H9 (cell line): ENCODE results near the gene IPP. TPM values are rescaled to one million over a fixed set of nuclear protein-coding genes. Genes with fewer than 3 reads are reported as not detected.
A peak's percentile ranks its signal among the peaks of the same experiment; 100 is the strongest.

Source experiments
- DNase-seq: peaks from one replicate; pipeline ENCODE4 v3.0.0-alpha.2; 2017
- H2AFZ ChIP-seq: one replicate; pipeline ENCODE4 v1.6.1; 2013; ENCODE audit warnings: mild to moderate bottlenecking, low read length, control low read depth, moderate library complexity
- H2AK5ac ChIP-seq: 2 replicates; pipeline ENCODE4 v1.6.1; 2013; ENCODE audit warnings: low read length, control low read depth, mixed read lengths; ENCODE audit not compliant: insufficient read length
- H2BK120ac ChIP-seq: one replicate; pipeline ENCODE4 v1.6.1; 2013; ENCODE audit warnings: low read depth, mild to moderate bottlenecking, low read length, control low read depth, inconsistent platforms; ENCODE audit not compliant: poor library complexity, severe bottlenecking
- H2BK12ac ChIP-seq: 2 replicates; pipeline ENCODE4 v1.6.1; 2013; ENCODE audit warnings: low read length, control low read depth, mixed read lengths, low read depth; ENCODE audit not compliant: insufficient read length
- H2BK15ac ChIP-seq: 2 replicates; pipeline ENCODE4 v1.6.1; 2013; ENCODE audit warnings: low read depth, low read length, control low read depth
- H2BK20ac ChIP-seq: one replicate; pipeline ENCODE4 v1.6.1; 2013; ENCODE audit warnings: low read depth, mild to moderate bottlenecking, low read length, control low read depth, inconsistent platforms; ENCODE audit not compliant: poor library complexity, severe bottlenecking
- H2BK5ac ChIP-seq: 2 replicates; pipeline ENCODE4 v1.6.1; 2013; ENCODE audit warnings: low read length, control low read depth, mixed read lengths; ENCODE audit not compliant: insufficient read length
- H3K14ac ChIP-seq: 2 replicates; pipeline ENCODE4 v1.6.1; 2013; ENCODE audit warnings: low read length, control low read depth; ENCODE audit not compliant: insufficient read depth
- H3K18ac ChIP-seq: 2 replicates; pipeline ENCODE4 v1.6.1; 2013; ENCODE audit warnings: low read depth, mild to moderate bottlenecking, mixed read lengths, low read length, control low read depth; ENCODE audit not compliant: insufficient read length
- H3K23ac ChIP-seq: 2 replicates; pipeline ENCODE4 v1.6.1; 2013; ENCODE audit warnings: low read length, control low read depth, mixed read lengths, low read depth; ENCODE audit not compliant: insufficient read length
- H3K23me2 ChIP-seq: 2 replicates; pipeline ENCODE4 v1.6.1; 2013; ENCODE audit warnings: low read depth, mild to moderate bottlenecking, mixed read lengths, low read length, control low read depth; ENCODE audit not compliant: insufficient read length, poor library complexity, severe bottlenecking
- H3K27ac ChIP-seq: 2 replicates; pipeline ENCODE4 v1.5.1; 2013; ENCODE audit warnings: low read length, control low read depth, mixed read lengths, low read depth; ENCODE audit not compliant: insufficient read length
- H3K27me3 ChIP-seq: 2 replicates; pipeline ENCODE4 v1.6.1; 2013; ENCODE audit warnings: low read length, control low read depth, inconsistent platforms; ENCODE audit not compliant: insufficient read depth
- H3K4ac ChIP-seq: 2 replicates; pipeline ENCODE4 v1.6.1; 2013; ENCODE audit warnings: low read depth, mild to moderate bottlenecking, control low read depth, inconsistent platforms, low read length, moderate library complexity
- H3K4me1 ChIP-seq: 2 replicates; pipeline ENCODE4 v1.6.1; 2013; ENCODE audit warnings: low read length, control low read depth, inconsistent platforms; ENCODE audit not compliant: insufficient read depth
- H3K4me2 ChIP-seq: 2 replicates; pipeline ENCODE4 v1.6.1; 2013; ENCODE audit warnings: low read length, control low read depth, mixed read lengths; ENCODE audit not compliant: insufficient read length, insufficient read depth
- H3K56ac ChIP-seq: 2 replicates; pipeline ENCODE4 v1.6.1; 2013; ENCODE audit warnings: low read depth, mild to moderate bottlenecking, mixed read lengths, low read length, control low read depth; ENCODE audit not compliant: insufficient read length
- H3K79me1 ChIP-seq: 2 replicates; pipeline ENCODE4 v1.6.1; 2013; ENCODE audit warnings: low read depth, mild to moderate bottlenecking, moderate library complexity, low read length, control low read depth, inconsistent platforms; ENCODE audit not compliant: insufficient read depth, poor library complexity, severe bottlenecking
- H3K79me2 ChIP-seq: 2 replicates; pipeline ENCODE4 v1.6.1; 2013; ENCODE audit warnings: low read length, control low read depth, inconsistent platforms; ENCODE audit not compliant: insufficient read depth
- H3K9ac ChIP-seq: 2 replicates; pipeline ENCODE4 v1.6.1; 2013; ENCODE audit warnings: low read length, control low read depth, mixed read lengths; ENCODE audit not compliant: insufficient read length; ENCODE audit errors: extremely low read depth
- H3K9me3 ChIP-seq: one replicate; pipeline ENCODE4 v1.6.1; 2013; ENCODE audit warnings: low read depth, low read length, inconsistent platforms; ENCODE audit not compliant: control insufficient read depth
- H3T11ph ChIP-seq: one replicate; pipeline ENCODE4 v1.6.1; 2013; ENCODE audit warnings: mild to moderate bottlenecking, low read length, control low read depth, inconsistent platforms
- H4K20me1 ChIP-seq: one replicate; pipeline ENCODE4 v1.6.1; 2013; ENCODE audit not compliant: control insufficient read depth, insufficient read length, insufficient read depth
- H4K5ac ChIP-seq: 2 replicates; pipeline ENCODE4 v1.6.1; 2013; ENCODE audit warnings: low read depth, mild to moderate bottlenecking, mixed read lengths, low read length, control low read depth; ENCODE audit not compliant: insufficient read length
- H4K8ac ChIP-seq: replicated peaks from 2 replicates; pipeline ENCODE4 v1.6.1; 2013; ENCODE audit warnings: low read length, control low read depth, mixed read lengths, low read depth; ENCODE audit not compliant: insufficient read length
- H4K91ac ChIP-seq: 2 replicates; pipeline ENCODE4 v1.6.1; 2013; ENCODE audit warnings: low read depth, mild to moderate bottlenecking, moderate library complexity, mixed read lengths, low read length, control low read depth; ENCODE audit not compliant: insufficient read length
- H3K27ac Mint-ChIP-seq, 3 experiments: 2 replicates in 2 of 3; 3 replicates in 1 of 3; pipeline ENCODE4 v1.8.0; 2020 to 2021; ENCODE audit warnings: mixed read lengths in 3 of 3, mild to moderate bottlenecking in 1 of 3, moderate library complexity in 1 of 3
- H3K27me3 Mint-ChIP-seq: 2 replicates; pipeline ENCODE4 v1.8.0; 2021; ENCODE audit warnings: low read depth, mild to moderate bottlenecking, moderate library complexity, mixed read lengths
- H3K36me3 Mint-ChIP-seq, 3 experiments: 2 replicates in 2 of 3; 3 replicates in 1 of 3; pipeline ENCODE4 v1.8.0; 2020 to 2021; ENCODE audit warnings: low read depth in 3 of 3, mixed read lengths in 3 of 3; ENCODE audit not compliant: insufficient read depth in 1 of 3
- H3K4me1 Mint-ChIP-seq, 2 experiments: 2 replicates each; pipeline ENCODE4 v1.8.0; 2020; ENCODE audit warnings: mixed read lengths in 2 of 2
- H3K4me3 Mint-ChIP-seq, 2 experiments: 2 replicates in 1 of 2; 3 replicates in 1 of 2; pipeline ENCODE4 v1.8.0; 2020 to 2021; ENCODE audit warnings: mild to moderate bottlenecking in 2 of 2, mixed read lengths in 2 of 2, moderate library complexity in 1 of 2
- H3K9me3 Mint-ChIP-seq, 2 experiments: 2 replicates in 1 of 2; 3 replicates in 1 of 2; pipeline ENCODE4 v1.8.0; 2020; ENCODE audit warnings: mild to moderate bottlenecking in 2 of 2, mixed read lengths in 2 of 2, moderate library complexity in 1 of 2
- CTCF ChIP-seq: fragments of 200-600 bp; sonication (generic); conservative IDR thresholded peaks from 3 replicates; pipeline ENCODE4 v1.8.0; 2021; ENCODE audit warnings: antibody characterized with exemption, mild to moderate bottlenecking
- WGBS: extraction: QIAGEN DNeasy Blood & Tissue Kit; methylation state at CpG from one replicate; pipeline ENCODE4 v1.1.7; 2013; ENCODE audit warnings: missing lambda C conversion rate, low lambda C conversion rate, mixed read lengths; ENCODE audit not compliant: insufficient read length; ENCODE audit errors: extremely low coverage; 5-methylcytosine and 5-hydroxymethylcytosine counted together
- total RNA-seq: library from RNA; stranded (reverse); gene quantifications from 2 replicates; pipeline ENCODE4 v1.2.1, GENCODE V29; 2021

IPP gene
- total RNA-seq, 1 experiment from 2014 or later, result 6.3 TPM

- Mint-ChIP-seq H3K4me3 (peak overlapping the region in 1 of 2 experiments; percentile 23; a peak in 1 of 5 replicates), H3K27me3 (no peaks in the 10 kb centered on the region)
Measured at GRCh38 chr1:45679123-45679522, 71.3 kb downstream of the IPP start.

More at GRCh38 chr1:45679123-45679522, 71.3 kb downstream of the IPP start:
- Histone ChIP-seq H3K23ac (no peak overlapping the region), H3K9ac (no peak overlapping the region), H3K56ac (no peak overlapping the region), H2BK20ac (no peak overlapping the region), H4K20me1 (no peaks in the 10 kb centered on the region), H2BK12ac (no peak overlapping the region), H2BK120ac (no peak overlapping the region), H4K91ac (no peak overlapping the region), H3K4ac (no peak overlapping the region), H3K4me1 (peaks cover 6% of the 10 kb centered on the region; the same call in 1 of the 2 replicates), H2BK5ac (no peak overlapping the region), H3K79me1 (peaks cover 3% of the 10 kb centered on the region), H3K18ac (no peak overlapping the region), H2BK15ac (no peak overlapping the region), H2AK5ac (no peak overlapping the region), H2AFZ (no peak overlapping the region), H3K27ac (no peak overlapping the region), H3K27me3 (no peaks in the 10 kb centered on the region), H4K5ac (no peak overlapping the region), H4K8ac (no peak overlapping the region), H3K23me2 (no peaks in the 10 kb centered on the region), H3T11ph (no peak overlapping the region), H3K9me3 (no peaks in the 10 kb centered on the region), H3K79me2 (peaks cover 61% of the 10 kb centered on the region), H3K4me2 (no peak overlapping the region), H3K14ac (no peak overlapping the region)
- no CpG with 5 or more reads among the region's 3 CpGs for WGBS
- Mint-ChIP-seq H3K9me3 (no peaks in the 10 kb centered on the region), H3K36me3 (peaks cover 0 to 4% (median 2%) of the 10 kb centered on the region in 3 experiments; a peak in 3 of 7 replicates), H3K4me1 (peaks cover 61 to 66% of the 10 kb centered on the region in 2 experiments), H3K27ac (peak overlapping the region in 1 of 3 experiments; percentile 44; a peak in 2 of 7 replicates)
- no peak for TF ChIP-seq CTCF
- DNase-seq, result no peak
